ENCODE results near the gene RNU6-9.

Gene RNU6-9

DNA sequence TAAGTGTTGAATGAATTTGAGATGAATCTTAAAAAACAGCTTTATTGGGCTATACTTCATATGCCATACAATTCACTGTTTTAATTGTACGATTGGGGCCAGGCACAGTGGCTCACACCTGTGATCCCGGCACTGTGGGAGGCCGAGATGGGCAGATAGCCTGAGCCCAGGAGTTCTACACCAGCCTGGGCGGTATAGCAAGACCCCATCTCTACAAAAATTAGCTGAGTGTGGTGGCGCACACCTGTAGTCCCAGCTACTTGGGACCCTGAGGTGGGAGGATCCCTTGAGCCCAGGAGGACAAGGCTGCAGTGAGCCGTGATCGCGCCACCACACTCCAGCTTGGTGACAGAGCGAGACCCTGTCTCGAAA lies 42.9 kb downstream of the RNU6-9 start:
- H3K27me3 ChIP-seq (replicated peaks; ENCODE audit: insufficient read depth, low read length): no peaks in the 10 kb centered on the region
- no peaks in the 10 kb centered on the region for H3K36me3 ChIP-seq (replicated peaks; ENCODE audit: insufficient read depth, low read length)
- H3K4me2 ChIP-seq (ENCODE audit: low read depth, low read length): no peak overlapping the region
- H2AFZ ChIP-seq (ENCODE audit: low read length): no peak overlapping the region
- H3K4me1 ChIP-seq (ENCODE audit: low read length): no peaks in the 10 kb centered on the region
- no peaks in the 10 kb centered on the region for H4K20me1 ChIP-seq (ENCODE audit: insufficient read depth, low read length)
- H3F3A ChIP-seq (ENCODE audit: insufficient read depth, low read length): no peaks in the 10 kb centered on the region
- H3K27ac ChIP-seq (ENCODE audit: low read length): no peak overlapping the region
- H3K4me3 ChIP-seq (ENCODE audit: low read length): no peak overlapping the region
- DNase-seq: no peak
- H3K9me2 ChIP-seq (replicated peaks; ENCODE audit: insufficient read depth, low read length): no peaks in the 10 kb centered on the region
- no peak for TF ChIP-seq EZH2 (optimal IDR thresholded peaks at IDR 0.05; ENCODE audit: low read depth, low read length)
- TF ChIP-seq, protein P1, sequence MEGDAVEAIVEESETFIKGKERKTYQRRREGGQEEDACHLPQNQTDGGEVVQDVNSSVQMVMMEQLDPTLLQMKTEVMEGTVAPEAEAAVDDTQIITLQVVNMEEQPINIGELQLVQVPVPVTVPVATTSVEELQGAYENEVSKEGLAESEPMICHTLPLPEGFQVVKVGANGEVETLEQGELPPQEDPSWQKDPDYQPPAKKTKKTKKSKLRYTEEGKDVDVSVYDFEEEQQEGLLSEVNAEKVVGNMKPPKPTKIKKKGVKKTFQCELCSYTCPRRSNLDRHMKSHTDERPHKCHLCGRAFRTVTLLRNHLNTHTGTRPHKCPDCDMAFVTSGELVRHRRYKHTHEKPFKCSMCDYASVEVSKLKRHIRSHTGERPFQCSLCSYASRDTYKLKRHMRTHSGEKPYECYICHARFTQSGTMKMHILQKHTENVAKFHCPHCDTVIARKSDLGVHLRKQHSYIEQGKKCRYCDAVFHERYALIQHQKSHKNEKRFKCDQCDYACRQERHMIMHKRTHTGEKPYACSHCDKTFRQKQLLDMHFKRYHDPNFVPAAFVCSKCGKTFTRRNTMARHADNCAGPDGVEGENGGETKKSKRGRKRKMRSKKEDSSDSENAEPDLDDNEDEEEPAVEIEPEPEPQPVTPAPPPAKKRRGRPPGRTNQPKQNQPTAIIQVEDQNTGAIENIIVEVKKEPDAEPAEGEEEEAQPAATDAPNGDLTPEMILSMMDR (IDR thresholded peaks at IDR 0.05; ENCODE audit: low read length): no peak
- TF ChIP-seq EZH2phosphoT487 (IDR thresholded peaks at IDR 0.05; ENCODE audit: low read length): no peak
- peaks cover 52% of the 10 kb centered on the region for H3K79me2 ChIP-seq (ENCODE audit: low read length)
- H3K9ac ChIP-seq (ENCODE audit: low read length): no peak overlapping the region
- no peaks in the 10 kb centered on the region for H3K9me3 ChIP-seq (replicated peaks; ENCODE audit: insufficient read depth, low read length)

DNA sequence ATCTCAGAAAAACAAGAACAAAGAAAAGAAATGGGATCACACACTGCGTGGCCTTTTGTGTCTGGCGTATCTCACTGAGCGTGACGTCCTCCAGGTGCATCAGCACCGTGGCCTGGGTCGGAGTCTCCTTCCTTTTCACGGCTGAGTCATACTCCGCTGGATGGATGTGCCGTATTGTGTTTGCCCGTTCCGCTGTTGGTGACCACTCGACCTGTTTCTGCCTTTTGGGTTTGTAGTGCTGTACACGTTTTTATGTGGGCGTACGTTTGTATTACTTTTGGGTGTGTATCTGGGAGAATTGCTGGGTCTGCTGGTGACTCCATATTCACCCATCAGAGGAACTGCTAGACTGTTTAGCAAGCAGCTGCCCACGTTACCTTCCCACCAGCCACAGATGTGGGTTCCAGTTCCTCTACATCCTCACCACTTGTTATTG lies 44.0 kb downstream of the RNU6-9 start:
- no peak overlapping the region for H3K4me3 ChIP-seq (ENCODE audit: low read length)
- TF ChIP-seq EZH2 (optimal IDR thresholded peaks at IDR 0.05; ENCODE audit: low read depth, low read length) (no peak), EZH2phosphoT487 (IDR thresholded peaks at IDR 0.05; ENCODE audit: low read length) (no peak)
- TF ChIP-seq, protein P1 (IDR thresholded peaks at IDR 0.05; ENCODE audit: low read length): no peak
- no peak overlapping the region for H3K27ac ChIP-seq (ENCODE audit: low read length)
- H4K20me1 ChIP-seq (ENCODE audit: insufficient read depth, low read length): no peaks in the 10 kb centered on the region
- no peaks in the 10 kb centered on the region for H3K9me3 ChIP-seq (replicated peaks; ENCODE audit: insufficient read depth, low read length)
- H3K27me3 ChIP-seq (replicated peaks; ENCODE audit: insufficient read depth, low read length): no peaks in the 10 kb centered on the region
- H3K79me2 ChIP-seq (ENCODE audit: low read length): peaks cover 60% of the 10 kb centered on the region
- no peaks in the 10 kb centered on the region for H3K36me3 ChIP-seq (replicated peaks; ENCODE audit: insufficient read depth, low read length)
- no peak overlapping the region for H3K9ac ChIP-seq (ENCODE audit: low read length)
- no peaks in the 10 kb centered on the region for H3K9me2 ChIP-seq (replicated peaks; ENCODE audit: insufficient read depth, low read length)
- no peaks in the 10 kb centered on the region for H3F3A ChIP-seq (ENCODE audit: insufficient read depth, low read length)
- DNase-seq: no peak
- H2AFZ ChIP-seq (ENCODE audit: low read length): no peak overlapping the region
- H3K4me1 ChIP-seq (ENCODE audit: low read length): no peaks in the 10 kb centered on the region
- H3K4me2 ChIP-seq (ENCODE audit: low read depth, low read length): no peak overlapping the region

DNA sequence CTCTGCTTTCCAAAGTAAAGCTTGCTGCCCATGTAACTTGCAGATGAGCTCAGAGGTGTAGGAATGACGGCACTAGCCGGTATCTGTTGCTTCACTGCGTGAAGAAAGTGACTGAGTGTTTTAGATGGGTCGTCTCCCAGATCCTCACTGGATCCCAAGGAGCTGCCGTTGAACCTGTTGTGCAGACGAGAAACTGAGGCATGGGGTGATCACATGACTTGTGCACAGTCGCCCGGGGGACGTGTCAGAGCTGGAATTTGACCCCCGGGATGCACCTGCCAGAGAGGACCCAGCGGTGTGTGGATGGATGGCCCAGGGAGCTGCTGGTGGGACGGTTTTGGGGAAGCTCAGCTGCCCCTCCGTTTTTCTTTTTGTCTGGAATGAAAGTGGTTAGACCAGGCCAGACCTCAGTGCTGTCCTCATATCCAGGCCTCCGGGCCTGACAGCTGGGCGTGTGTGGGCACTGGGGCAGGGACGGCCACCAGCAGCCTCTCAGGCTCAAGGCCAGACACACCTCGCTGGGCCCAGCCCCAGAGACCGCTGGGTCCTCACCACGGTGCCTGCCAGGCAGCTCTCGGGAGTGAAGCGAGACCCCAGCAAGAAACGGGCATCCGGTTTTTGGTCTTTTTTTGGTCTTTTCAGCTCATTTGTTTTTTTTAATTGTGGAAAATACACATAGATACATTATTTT lies 45.1 kb downstream of the RNU6-9 start:
- no peak overlapping the region for H3K4me2 ChIP-seq (ENCODE audit: low read depth, low read length)
- H3F3A ChIP-seq (ENCODE audit: insufficient read depth, low read length): no peaks in the 10 kb centered on the region
- H3K4me1 ChIP-seq (ENCODE audit: low read length): no peaks in the 10 kb centered on the region
- no peaks in the 10 kb centered on the region for H3K9me2 ChIP-seq (replicated peaks; ENCODE audit: insufficient read depth, low read length)
- no peak overlapping the region for H3K9ac ChIP-seq (ENCODE audit: low read length)
- no peak overlapping the region for H3K27ac ChIP-seq (ENCODE audit: low read length)
- no peaks in the 10 kb centered on the region for H4K20me1 ChIP-seq (ENCODE audit: insufficient read depth, low read length)
- no peak overlapping the region for H2AFZ ChIP-seq (ENCODE audit: low read length)
- H3K27me3 ChIP-seq (replicated peaks; ENCODE audit: insufficient read depth, low read length): no peaks in the 10 kb centered on the region
- DNase-seq: no peak
- no peak overlapping the region for H3K4me3 ChIP-seq (ENCODE audit: low read length)
- no peaks in the 10 kb centered on the region for H3K36me3 ChIP-seq (replicated peaks; ENCODE audit: insufficient read depth, low read length)
- no peaks in the 10 kb centered on the region for H3K9me3 ChIP-seq (replicated peaks; ENCODE audit: insufficient read depth, low read length)
- peaks cover 52% of the 10 kb centered on the region for H3K79me2 ChIP-seq (ENCODE audit: low read length)
- TF ChIP-seq, protein P1 (IDR thresholded peaks at IDR 0.05; ENCODE audit: low read length): no peak
